Type B pancreatic cell (in vitro differentiated cells): ENCODE results near the gene KCP. TPM values are rescaled to one million over a fixed set of nuclear protein-coding genes. Genes with fewer than 3 reads are reported as not detected.

Experiments
- DNase-seq: peaks from one replicate; pipeline ENCODE4 v3.0.0; 2021; ENCODE audit warnings: mixed read lengths; ENCODE audit not compliant: unreplicated experiment; ENCODE audit errors: extremely low spot score
- H3K27ac Mint-ChIP-seq: 2 replicates; pipeline ENCODE4 v1.8.0; 2021; ENCODE audit warnings: mild to moderate bottlenecking, mixed read lengths
- H3K27me3 Mint-ChIP-seq: 2 replicates; pipeline ENCODE4 v1.8.0; 2021; ENCODE audit warnings: mixed read lengths
- H3K36me3 Mint-ChIP-seq: 2 replicates; pipeline ENCODE4 v1.8.0; 2021; ENCODE audit warnings: mixed read lengths
- H3K4me1 Mint-ChIP-seq: one replicate; pipeline ENCODE4 v1.8.0; 2021; ENCODE audit warnings: mixed read lengths; ENCODE audit not compliant: unreplicated experiment
- H3K4me3 Mint-ChIP-seq: 2 replicates; pipeline ENCODE4 v1.8.0; 2021; ENCODE audit warnings: mild to moderate bottlenecking, mixed read lengths
- H3K9me3 Mint-ChIP-seq: 2 replicates; pipeline ENCODE4 v1.8.0; 2021; ENCODE audit warnings: mixed read lengths
- total RNA-seq: library from RNA; stranded (reverse); gene quantifications from 2 replicates; pipeline ENCODE4 v1.2.1, GENCODE V29; 2021; ENCODE audit warnings: low replicate concordance
- TF ChIP-seq, protein P1 (sequence below): fragments of 200-600 bp; sonication (generic); conservative IDR thresholded peaks from 2 replicates; pipeline ENCODE4 v1.5.0; 2021; ENCODE audit warnings: antibody characterized with exemption, mild to moderate bottlenecking

The KCP gene
- total RNA-seq, 1 donor from 2014 or later, result 4.2 TPM

GRCh38 chr7:128835790-128836641 lies 74.5 kb downstream of the KCP start:
- Mint-ChIP-seq H3K27me3 (peaks cover 7% of the 10 kb centered on the region), H3K9me3 (no peaks in the 10 kb centered on the region), H3K4me3 (no peak overlapping the region), H3K36me3 (no peaks in the 10 kb centered on the region), H3K4me1 (peaks cover 12% of the 10 kb centered on the region), H3K27ac (no peak overlapping the region)
- no peak for DNase-seq
- TF ChIP-seq, protein P1, sequence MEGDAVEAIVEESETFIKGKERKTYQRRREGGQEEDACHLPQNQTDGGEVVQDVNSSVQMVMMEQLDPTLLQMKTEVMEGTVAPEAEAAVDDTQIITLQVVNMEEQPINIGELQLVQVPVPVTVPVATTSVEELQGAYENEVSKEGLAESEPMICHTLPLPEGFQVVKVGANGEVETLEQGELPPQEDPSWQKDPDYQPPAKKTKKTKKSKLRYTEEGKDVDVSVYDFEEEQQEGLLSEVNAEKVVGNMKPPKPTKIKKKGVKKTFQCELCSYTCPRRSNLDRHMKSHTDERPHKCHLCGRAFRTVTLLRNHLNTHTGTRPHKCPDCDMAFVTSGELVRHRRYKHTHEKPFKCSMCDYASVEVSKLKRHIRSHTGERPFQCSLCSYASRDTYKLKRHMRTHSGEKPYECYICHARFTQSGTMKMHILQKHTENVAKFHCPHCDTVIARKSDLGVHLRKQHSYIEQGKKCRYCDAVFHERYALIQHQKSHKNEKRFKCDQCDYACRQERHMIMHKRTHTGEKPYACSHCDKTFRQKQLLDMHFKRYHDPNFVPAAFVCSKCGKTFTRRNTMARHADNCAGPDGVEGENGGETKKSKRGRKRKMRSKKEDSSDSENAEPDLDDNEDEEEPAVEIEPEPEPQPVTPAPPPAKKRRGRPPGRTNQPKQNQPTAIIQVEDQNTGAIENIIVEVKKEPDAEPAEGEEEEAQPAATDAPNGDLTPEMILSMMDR, result no peak

DNA sequence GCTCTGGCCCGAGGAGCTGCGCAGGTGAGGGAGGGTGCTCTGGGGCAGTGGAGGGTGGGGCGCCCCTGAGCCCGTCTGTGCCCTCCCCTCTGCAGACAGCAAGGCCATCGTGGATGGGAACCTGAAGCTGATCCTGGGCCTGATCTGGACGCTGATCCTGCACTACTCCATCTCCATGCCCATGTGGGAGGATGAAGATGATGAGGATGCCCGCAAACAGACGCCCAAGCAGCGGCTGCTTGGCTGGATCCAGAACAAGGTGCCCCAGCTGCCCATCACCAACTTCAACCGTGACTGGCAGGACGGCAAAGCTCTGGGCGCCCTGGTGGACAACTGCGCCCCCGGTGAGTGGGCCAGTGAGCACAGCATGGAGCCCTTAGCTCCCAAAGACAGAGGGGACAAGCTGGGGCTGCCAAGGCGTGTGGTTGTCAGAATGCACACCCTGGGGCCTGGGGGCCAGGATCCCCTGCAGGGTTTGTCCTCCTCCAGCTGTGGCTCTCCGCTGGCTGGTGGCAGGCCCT lies 75.2 kb downstream of the KCP start:
- H3K4me3 Mint-ChIP-seq, result no peak overlapping the region
- no peaks in the 10 kb centered on the region for H3K36me3 Mint-ChIP-seq
- TF ChIP-seq, protein P1, result no peak
- H3K27ac Mint-ChIP-seq, result no peak overlapping the region
- H3K27me3 Mint-ChIP-seq, result peaks cover 11% of the 10 kb centered on the region
- H3K4me1 Mint-ChIP-seq, result peaks cover 12% of the 10 kb centered on the region
- no peaks in the 10 kb centered on the region for H3K9me3 Mint-ChIP-seq
- DNase-seq, result no peak

GRCh38 chr7:128833946-128834325 lies 76.6 kb downstream of the KCP start:
- DNase-seq, result no peak
- TF ChIP-seq, protein P1, result no peak
- Mint-ChIP-seq H3K4me3 (peak overlapping the region; percentile 84), H3K4me1 (peaks cover 12% of the 10 kb centered on the region), H3K27me3 (peaks cover 11% of the 10 kb centered on the region), H3K9me3 (no peaks in the 10 kb centered on the region), H3K27ac (peak overlapping the region; percentile 58), H3K36me3 (no peaks in the 10 kb centered on the region)

DNA sequence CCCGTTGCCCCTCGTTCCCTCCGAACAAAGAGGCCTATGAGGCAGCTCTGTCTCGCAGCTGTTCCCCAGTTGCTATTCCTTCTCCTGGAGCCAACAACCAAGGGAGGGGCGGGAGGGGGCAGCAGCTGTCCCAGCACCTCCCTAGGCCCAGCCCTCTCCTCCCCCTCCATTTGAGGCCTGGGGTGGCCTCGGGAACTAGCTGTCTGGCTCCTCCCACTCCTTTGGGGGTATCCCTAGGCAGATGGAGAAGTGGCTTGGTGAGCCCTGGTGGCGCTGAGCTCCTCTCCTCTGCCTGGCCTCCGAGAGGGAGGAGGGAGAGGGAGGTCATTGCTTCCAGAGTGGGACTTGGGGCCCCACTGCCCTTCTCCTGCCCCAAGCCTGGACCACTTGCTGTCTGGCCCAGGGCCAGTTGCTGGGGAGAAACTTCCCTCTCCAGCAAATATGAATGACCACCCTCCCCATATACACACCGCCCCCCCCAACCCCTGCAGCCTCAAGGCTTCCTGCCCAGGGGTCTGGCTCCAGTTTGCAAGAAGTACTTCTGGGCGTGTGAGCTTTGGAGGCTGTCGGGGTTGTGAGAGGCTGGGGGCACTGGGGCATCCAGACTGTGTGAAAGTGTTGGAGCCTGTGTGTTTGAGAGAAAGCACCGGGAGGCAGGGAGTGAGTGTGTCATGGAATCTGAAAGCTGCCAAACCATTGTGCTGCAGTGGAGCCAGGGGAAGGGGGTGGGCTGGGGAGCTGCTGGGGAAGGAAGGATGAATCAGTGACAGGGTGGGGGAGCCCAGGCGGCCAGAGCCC lies 77.2 kb downstream of the KCP start:
- Mint-ChIP-seq H3K9me3 (no peaks in the 10 kb centered on the region), H3K4me3 (peak overlapping the region; percentile 84), H3K36me3 (no peaks in the 10 kb centered on the region), H3K27ac (peak overlapping the region; percentile 58), H3K4me1 (peaks cover 15% of the 10 kb centered on the region), H3K27me3 (peaks cover 11% of the 10 kb centered on the region)
- TF ChIP-seq, protein P1, result no peak
- no peak for DNase-seq

GRCh38 chr7:128832880-128833147 lies 77.7 kb downstream of the KCP start:
- TF ChIP-seq, protein P1, result no peak
- Mint-ChIP-seq H3K36me3 (no peaks in the 10 kb centered on the region), H3K27me3 (peaks cover 11% of the 10 kb centered on the region), H3K9me3 (no peaks in the 10 kb centered on the region), H3K27ac (no peak overlapping the region), H3K4me3 (peak overlapping the region; percentile 84), H3K4me1 (peaks cover 20% of the 10 kb centered on the region)
- DNase-seq, result no peak
